ENCODE results near the gene DLG2. TPM values are rescaled to one million over a fixed set of nuclear protein-coding genes. Genes with fewer than 3 reads are reported as not detected.

DLG2 gene
- total and polyA plus RNA-seq, 2 donors = 4.8 to 6.6 TPM

- 100% methylated on average over 1 of the region's 1 CpG for WGBS
- H3K27me3 ChIP-seq (ENCODE audit: control insufficient read depth in 2 of 2, insufficient read depth in 1 of 2, low read length in 1 of 2) = no peaks in the 10 kb centered on the region
- H3K4me1 ChIP-seq (ENCODE audit: control insufficient read depth in 2 of 2, insufficient read depth in 2 of 2, low read length in 2 of 2) = no peaks in the 10 kb centered on the region
- H3K4me3 ChIP-seq (ENCODE audit: low read length in 2 of 2) = no peak overlapping the region
- H3K9me3 ChIP-seq (ENCODE audit: control insufficient read depth in 2 of 2, insufficient read depth in 1 of 2, low read length in 1 of 2) = no peaks in the 10 kb centered on the region
- DNase-seq (ENCODE audit: low read depth in 6 of 9, low spot score in 9 of 9) = no peak
- no peak overlapping the region for H3K27ac ChIP-seq (ENCODE audit: low read depth in 1 of 2, low read length in 1 of 2)
- H3K36me3 ChIP-seq (ENCODE audit: control insufficient read depth in 2 of 2, insufficient read depth in 2 of 2, low read length in 1 of 2) = no peaks in the 10 kb centered on the region
These were observed 1699.7 kb downstream of the DLG2 start for GRCh38 chr11:83927422-83927821.

GRCh38 chr11:83924795-83925542 is 1702.2 kb downstream of the DLG2 start:
- no peak for DNase-seq (ENCODE audit: low read depth in 6 of 9, low spot score in 9 of 9)
- Histone ChIP-seq H3K4me3 (ENCODE audit: low read length in 2 of 2) (no peak overlapping the region), H3K27ac (ENCODE audit: low read depth in 1 of 2, low read length in 1 of 2) (no peak overlapping the region), H3K27me3 (ENCODE audit: control insufficient read depth in 2 of 2, insufficient read depth in 1 of 2, low read length in 1 of 2) (no peaks in the 10 kb centered on the region), H3K36me3 (ENCODE audit: control insufficient read depth in 2 of 2, insufficient read depth in 2 of 2, low read length in 1 of 2) (no peaks in the 10 kb centered on the region), H3K9me3 (ENCODE audit: control insufficient read depth in 2 of 2, insufficient read depth in 1 of 2, low read length in 1 of 2) (no peaks in the 10 kb centered on the region), H3K4me1 (ENCODE audit: control insufficient read depth in 2 of 2, insufficient read depth in 2 of 2, low read length in 2 of 2) (no peaks in the 10 kb centered on the region)
- WGBS = 92% methylated on average over 6 of the region's 6 CpGs

GRCh38 chr11:83923961-83924360 is 1703.2 kb downstream of the DLG2 start:
- H3K27ac ChIP-seq (ENCODE audit: low read depth in 1 of 2, low read length in 1 of 2) = no peak overlapping the region
- no peak for DNase-seq (ENCODE audit: low read depth in 6 of 9, low spot score in 9 of 9)
- H3K36me3 ChIP-seq (ENCODE audit: control insufficient read depth in 2 of 2, insufficient read depth in 2 of 2, low read length in 1 of 2) = no peaks in the 10 kb centered on the region
- H3K4me3 ChIP-seq (ENCODE audit: low read length in 2 of 2) = no peak overlapping the region
- no peaks in the 10 kb centered on the region for H3K27me3 ChIP-seq (ENCODE audit: control insufficient read depth in 2 of 2, insufficient read depth in 1 of 2, low read length in 1 of 2)
- WGBS = 82% methylated on average over 1 of the region's 1 CpG
- H3K4me1 ChIP-seq (ENCODE audit: control insufficient read depth in 2 of 2, insufficient read depth in 2 of 2, low read length in 2 of 2) = no peaks in the 10 kb centered on the region
- H3K9me3 ChIP-seq (ENCODE audit: control insufficient read depth in 2 of 2, insufficient read depth in 1 of 2, low read length in 1 of 2) = no peaks in the 10 kb centered on the region

GRCh38 chr11:83922953-83923352 is 1704.2 kb downstream of the DLG2 start:
- WGBS = 90% methylated on average over 1 of the region's 1 CpG
- Histone ChIP-seq H3K27ac (ENCODE audit: low read depth in 1 of 2, low read length in 1 of 2) (no peak overlapping the region), H3K36me3 (ENCODE audit: control insufficient read depth in 2 of 2, insufficient read depth in 2 of 2, low read length in 1 of 2) (no peaks in the 10 kb centered on the region), H3K9me3 (ENCODE audit: control insufficient read depth in 2 of 2, insufficient read depth in 1 of 2, low read length in 1 of 2) (no peaks in the 10 kb centered on the region), H3K4me1 (ENCODE audit: control insufficient read depth in 2 of 2, insufficient read depth in 2 of 2, low read length in 2 of 2) (no peaks in the 10 kb centered on the region), H3K27me3 (ENCODE audit: control insufficient read depth in 2 of 2, insufficient read depth in 1 of 2, low read length in 1 of 2) (no peaks in the 10 kb centered on the region), H3K4me3 (ENCODE audit: low read length in 2 of 2) (no peak overlapping the region)
- DNase-seq (ENCODE audit: low read depth in 6 of 9, low spot score in 9 of 9) = no peak

GRCh38 chr11:83922318-83922717 is 1704.8 kb downstream of the DLG2 start:
- H3K27ac ChIP-seq (ENCODE audit: low read depth in 1 of 2, low read length in 1 of 2) = no peak overlapping the region

GRCh38 chr11:83921447-83922192 is 1705.5 kb downstream of the DLG2 start:
- no peaks in the 10 kb centered on the region for H3K9me3 ChIP-seq (ENCODE audit: control insufficient read depth in 2 of 2, insufficient read depth in 1 of 2, low read length in 1 of 2)
- no peak for DNase-seq (ENCODE audit: low read depth in 6 of 9, low spot score in 9 of 9)
- WGBS = 95% methylated on average over 7 of the region's 7 CpGs

More at GRCh38 chr11:83922318-83922717, 1704.8 kb downstream of the DLG2 start:
- no peaks in the 10 kb centered on the region for H3K36me3 ChIP-seq (ENCODE audit: control insufficient read depth in 2 of 2, insufficient read depth in 2 of 2, low read length in 1 of 2)
- no peak overlapping the region for H3K4me3 ChIP-seq (ENCODE audit: low read length in 2 of 2)
- DNase-seq (ENCODE audit: low read depth in 6 of 9, low spot score in 9 of 9) = no peak
- no peaks in the 10 kb centered on the region for H3K27me3 ChIP-seq (ENCODE audit: control insufficient read depth in 2 of 2, insufficient read depth in 1 of 2, low read length in 1 of 2)
- 68% methylated on average over 4 of the region's 4 CpGs for WGBS
- no peaks in the 10 kb centered on the region for H3K9me3 ChIP-seq (ENCODE audit: control insufficient read depth in 2 of 2, insufficient read depth in 1 of 2, low read length in 1 of 2)
- no peaks in the 10 kb centered on the region for H3K4me1 ChIP-seq (ENCODE audit: control insufficient read depth in 2 of 2, insufficient read depth in 2 of 2, low read length in 2 of 2)

GRCh38 chr11:83918476-83918875 is 1708.7 kb downstream of the DLG2 start:
- Histone ChIP-seq H3K4me1 (ENCODE audit: control insufficient read depth in 2 of 2, insufficient read depth in 2 of 2, low read length in 2 of 2) (no peaks in the 10 kb centered on the region), H3K27ac (ENCODE audit: low read depth in 1 of 2, low read length in 1 of 2) (no peak overlapping the region), H3K9me3 (ENCODE audit: control insufficient read depth in 2 of 2, insufficient read depth in 1 of 2, low read length in 1 of 2) (no peaks in the 10 kb centered on the region), H3K36me3 (ENCODE audit: control insufficient read depth in 2 of 2, insufficient read depth in 2 of 2, low read length in 1 of 2) (no peaks in the 10 kb centered on the region), H3K27me3 (ENCODE audit: control insufficient read depth in 2 of 2, insufficient read depth in 1 of 2, low read length in 1 of 2) (no peaks in the 10 kb centered on the region), H3K4me3 (ENCODE audit: low read length in 2 of 2) (no peak overlapping the region)
- WGBS = 71% methylated on average over 3 of the region's 3 CpGs
- DNase-seq (ENCODE audit: low read depth in 6 of 9, low spot score in 9 of 9) = no peak

More at GRCh38 chr11:83921447-83922192, 1705.5 kb downstream of the DLG2 start:
- Histone ChIP-seq H3K36me3 (ENCODE audit: control insufficient read depth in 2 of 2, insufficient read depth in 2 of 2, low read length in 1 of 2) (no peaks in the 10 kb centered on the region), H3K27me3 (ENCODE audit: control insufficient read depth in 2 of 2, insufficient read depth in 1 of 2, low read length in 1 of 2) (no peaks in the 10 kb centered on the region), H3K4me1 (ENCODE audit: control insufficient read depth in 2 of 2, insufficient read depth in 2 of 2, low read length in 2 of 2) (no peaks in the 10 kb centered on the region), H3K27ac (ENCODE audit: low read depth in 1 of 2, low read length in 1 of 2) (no peak overlapping the region), H3K4me3 (ENCODE audit: low read length in 2 of 2) (no peak overlapping the region)

GRCh38 chr11:83914995-83915394 is 1712.1 kb downstream of the DLG2 start:
- Histone ChIP-seq H3K36me3 (ENCODE audit: control insufficient read depth in 2 of 2, insufficient read depth in 2 of 2, low read length in 1 of 2) (no peaks in the 10 kb centered on the region), H3K4me3 (ENCODE audit: low read length in 2 of 2) (no peak overlapping the region), H3K9me3 (ENCODE audit: control insufficient read depth in 2 of 2, insufficient read depth in 1 of 2, low read length in 1 of 2) (no peaks in the 10 kb centered on the region), H3K27ac (ENCODE audit: low read depth in 1 of 2, low read length in 1 of 2) (no peak overlapping the region), H3K4me1 (ENCODE audit: control insufficient read depth in 2 of 2, insufficient read depth in 2 of 2, low read length in 2 of 2) (no peaks in the 10 kb centered on the region), H3K27me3 (ENCODE audit: control insufficient read depth in 2 of 2, insufficient read depth in 1 of 2, low read length in 1 of 2) (no peaks in the 10 kb centered on the region)
- DNase-seq (ENCODE audit: low read depth in 6 of 9, low spot score in 9 of 9) = no peak

Data from thymus (tissue), 11 donors.